CD4-positive, CD25-positive, alpha-beta regulatory T cell (primary cell): ENCODE measurements around the gene NET1. TPM values are rescaled to one million over a fixed set of nuclear protein-coding genes. Genes with fewer than 3 reads are reported as not detected.
A peak's percentile ranks its signal among the peaks of the same experiment; 100 is the strongest.

ENCODE experiments used
- ATAC-seq, 2 donors: fragments of 150-1000 bp; cut with Tn5 transposase; one replicate each; pipeline ENCODE4 v1.10.0; 2021; ENCODE audit warnings: low read depth in 2 of 2, moderate number of reproducible peaks in 2 of 2, moderate library complexity in 1 of 2
- DNase-seq, 3 donors: peaks; one replicate each; pipeline versions ENCODE4 v3.0.0 to v3.0.0-alpha.2; 2012 to 2022; ENCODE audit warnings: mixed read lengths in 1 of 3
- H3K27ac ChIP-seq: one replicate; pipeline ENCODE4 v1.7.0; 2013; ENCODE audit warnings: mild to moderate bottlenecking, low read length; ENCODE audit not compliant: insufficient read depth, poor library complexity, severe bottlenecking
- H3K27me3 ChIP-seq: one replicate; pipeline ENCODE4 v1.7.0; 2013; ENCODE audit warnings: low read length; ENCODE audit not compliant: control insufficient read depth, insufficient read depth
- H3K36me3 ChIP-seq: one replicate; pipeline ENCODE4 v1.7.0; 2013; ENCODE audit warnings: mild to moderate bottlenecking, low read length, moderate library complexity; ENCODE audit not compliant: control insufficient read depth, insufficient read depth
- H3K4me1 ChIP-seq: 2 replicates; pipeline ENCODE4 v1.7.0; 2013; ENCODE audit warnings: mild to moderate bottlenecking, low read length; ENCODE audit not compliant: insufficient read depth, control insufficient read depth, poor library complexity, severe bottlenecking
- H3K4me3 ChIP-seq: one replicate; pipeline ENCODE4 v1.7.0; 2013; ENCODE audit warnings: low read depth, mild to moderate bottlenecking, low read length, moderate library complexity
- H3K9me3 ChIP-seq, 2 experiments: 1 replicate in 1 of 2; 2 replicates in 1 of 2; pipeline ENCODE4 v1.7.0; 2013; ENCODE audit warnings: low read length in 2 of 2, mild to moderate bottlenecking in 1 of 2, moderate library complexity in 1 of 2; ENCODE audit not compliant: control insufficient read depth in 2 of 2
- H3K27ac Mint-ChIP-seq, 3 donors: one replicate each; pipeline ENCODE4 v1.8.0; 2020 to 2022; ENCODE audit warnings: mild to moderate bottlenecking in 3 of 3, mixed read lengths in 3 of 3, moderate library complexity in 2 of 3
- H3K27me3 Mint-ChIP-seq: one replicate; pipeline ENCODE4 v1.8.0; 2022; ENCODE audit warnings: mild to moderate bottlenecking, mixed read lengths
- H3K36me3 Mint-ChIP-seq: one replicate; pipeline ENCODE4 v1.8.0; 2020; ENCODE audit warnings: mixed read lengths
- H3K4me1 Mint-ChIP-seq, 4 donors: one replicate each; pipeline ENCODE4 v1.8.0; 2020 to 2022; ENCODE audit warnings: mixed read lengths in 4 of 4, mild to moderate bottlenecking in 1 of 4
- H3K4me3 Mint-ChIP-seq, 4 donors: one replicate each; pipeline ENCODE4 v1.8.0; 2020 to 2022; ENCODE audit warnings: mild to moderate bottlenecking in 4 of 4, mixed read lengths in 4 of 4, moderate library complexity in 3 of 4
- H3K9me3 Mint-ChIP-seq, 7 donors: one replicate each; pipeline ENCODE4 v1.8.0; 2020 to 2022; ENCODE audit warnings: mixed read lengths in 7 of 7, mild to moderate bottlenecking in 3 of 7, moderate library complexity in 2 of 7
- polyA plus RNA-seq, 4 donors: library from polyadenylated mRNA; unstranded; fragments of 300-500 nt; fragmentation: Illumina TruSeq; gene quantifications; one replicate each; pipeline ENCODE4 v1.2.3, GENCODE V29; 2021
- total RNA-seq: library from RNA; stranded (reverse); gene quantifications from one replicate; pipeline ENCODE4 v1.2.3, GENCODE V29; 2022

NET1 gene
- total and polyA plus RNA-seq, 5 donors from 2014 or later = 11.3 to 27.7 (median 14.9) TPM

DNA sequence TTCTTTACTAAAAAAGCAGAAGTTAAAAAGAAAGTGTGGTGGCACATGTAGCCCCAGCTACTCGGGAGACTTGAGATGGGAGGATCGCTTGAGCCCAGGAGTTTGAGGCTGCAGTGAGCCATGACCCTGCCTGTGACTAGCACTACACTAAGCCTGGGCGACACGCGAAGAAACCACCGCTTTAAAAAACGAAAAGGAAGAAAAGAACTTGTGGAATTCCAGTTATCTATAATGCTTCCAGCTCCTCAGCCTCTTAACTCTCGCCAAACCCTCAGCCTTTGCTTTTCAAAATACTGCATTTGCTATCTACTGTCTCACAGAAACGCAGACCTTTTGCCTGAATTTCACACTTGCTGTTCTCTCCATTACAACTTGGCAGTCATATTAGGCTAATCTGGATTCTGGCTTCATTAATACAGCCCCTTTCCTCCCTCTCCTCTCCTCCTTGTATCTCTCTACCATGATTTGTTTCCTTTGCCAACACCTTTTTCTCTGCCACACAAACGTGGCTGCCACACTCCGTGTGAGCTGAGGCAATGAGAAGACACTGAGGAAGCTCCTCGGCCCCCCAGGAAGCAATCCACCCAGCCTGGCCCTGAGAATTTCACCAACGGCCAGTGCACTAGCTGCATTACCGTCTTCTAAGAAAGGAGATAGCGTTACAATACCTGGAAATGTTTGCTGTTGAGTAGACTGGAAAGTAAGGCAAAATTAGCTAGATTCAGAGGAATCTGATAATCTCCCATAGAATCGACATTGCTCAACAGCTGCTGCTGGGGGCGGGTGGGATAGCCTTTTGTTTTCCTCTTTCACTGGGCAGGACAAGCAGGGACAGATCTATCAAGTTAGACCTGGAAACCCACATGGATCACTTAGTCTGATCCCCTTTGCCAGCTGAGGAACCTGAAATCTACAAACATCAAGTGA is 49.8 kb downstream of the NET1 start:
- no peak for ATAC-seq
- H3K27me3 Mint-ChIP-seq = no peaks in the 10 kb centered on the region
- H3K4me1 Mint-ChIP-seq = peaks cover 2 to 8% (median 4%) of the 10 kb centered on the region in 4 donors
- H3K4me3 ChIP-seq = no peak overlapping the region
- peaks cover 0 to 2% (median 0%) of the 10 kb centered on the region in 7 donors for H3K9me3 Mint-ChIP-seq
- no peaks in the 10 kb centered on the region for H3K27me3 ChIP-seq
- peak overlapping the region in 1 of 3 donors; percentile 50 for H3K27ac Mint-ChIP-seq
- no peaks in the 10 kb centered on the region for H3K36me3 ChIP-seq
- no peaks in the 10 kb centered on the region for H3K9me3 ChIP-seq
- H3K4me1 ChIP-seq = no peaks in the 10 kb centered on the region
- DNase-seq = no peak
- peaks cover 5% of the 10 kb centered on the region for H3K36me3 Mint-ChIP-seq
- no peak overlapping the region for H3K4me3 Mint-ChIP-seq
- no peak overlapping the region for H3K27ac ChIP-seq

DNA sequence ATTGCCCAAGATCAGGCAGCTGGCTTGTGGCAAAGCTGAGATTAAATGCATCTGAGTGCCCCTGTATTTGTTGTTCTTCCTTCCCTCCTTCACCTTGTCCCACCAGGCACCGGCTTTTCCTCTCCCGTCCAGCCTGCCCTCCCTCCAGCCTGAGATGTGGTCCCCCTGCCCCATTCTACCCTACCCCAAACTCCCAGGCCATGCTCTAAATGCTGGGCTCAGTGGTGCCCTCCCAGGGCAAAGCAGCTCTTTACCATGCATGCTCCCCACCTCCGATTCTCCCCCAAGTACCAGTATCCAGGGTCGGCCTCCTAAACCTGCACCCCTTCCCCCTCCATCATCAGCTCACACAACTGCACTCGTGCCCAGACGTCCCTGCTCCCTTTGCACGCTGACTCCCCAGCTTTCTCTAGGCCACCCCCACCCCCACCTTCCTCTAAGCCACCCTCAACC is 50.5 kb downstream of the NET1 start:
- H3K4me3 ChIP-seq = no peak overlapping the region
- ATAC-seq (no peak), DNase-seq (no peak)
- H3K27me3 ChIP-seq = no peaks in the 10 kb centered on the region
- H3K9me3 ChIP-seq = no peaks in the 10 kb centered on the region
- Mint-ChIP-seq H3K27me3 (no peaks in the 10 kb centered on the region), H3K36me3 (peaks cover 2% of the 10 kb centered on the region), H3K4me3 (no peak overlapping the region), H3K4me1 (peaks cover 0 to 5% (median 3%) of the 10 kb centered on the region in 4 donors), H3K9me3 (peaks cover 0 to 2% (median 0%) of the 10 kb centered on the region in 7 donors), H3K27ac (no peak overlapping the region)
- no peaks in the 10 kb centered on the region for H3K36me3 ChIP-seq
- no peaks in the 10 kb centered on the region for H3K4me1 ChIP-seq
- no peak overlapping the region for H3K27ac ChIP-seq

DNA sequence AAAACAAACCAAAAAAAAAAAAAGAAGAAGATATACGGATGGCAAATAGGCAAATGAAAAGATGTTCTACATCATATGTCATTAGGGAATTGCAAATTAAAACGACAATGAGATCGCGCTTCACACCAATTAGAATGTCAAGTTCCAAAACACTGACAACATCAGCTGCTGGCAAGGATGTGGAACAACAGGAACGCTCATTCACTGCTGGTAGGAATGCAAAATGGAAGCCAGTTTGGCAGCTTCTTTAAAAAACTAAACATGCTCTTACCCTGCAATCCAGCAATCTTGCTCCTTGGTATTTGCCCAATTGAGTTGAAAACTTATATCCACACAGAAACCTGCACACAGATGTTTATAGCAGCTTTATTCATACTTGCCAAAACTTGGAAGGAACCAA is 52.2 kb downstream of the NET1 start:
- Mint-ChIP-seq H3K4me3 (no peak overlapping the region), H3K27ac (no peak overlapping the region), H3K27me3 (no peaks in the 10 kb centered on the region), H3K9me3 (peaks cover 0 to 2% (median 0%) of the 10 kb centered on the region in 7 donors), H3K36me3 (no peaks in the 10 kb centered on the region), H3K4me1 (peaks cover 0 to 4% (median 0%) of the 10 kb centered on the region in 4 donors)
- ATAC-seq = no peak
- no peak overlapping the region for H3K27ac ChIP-seq
- no peaks in the 10 kb centered on the region for H3K9me3 ChIP-seq
- H3K4me3 ChIP-seq = no peak overlapping the region
- H3K4me1 ChIP-seq = no peaks in the 10 kb centered on the region
- no peak for DNase-seq
- H3K27me3 ChIP-seq = no peaks in the 10 kb centered on the region
- H3K36me3 ChIP-seq = no peaks in the 10 kb centered on the region

DNA sequence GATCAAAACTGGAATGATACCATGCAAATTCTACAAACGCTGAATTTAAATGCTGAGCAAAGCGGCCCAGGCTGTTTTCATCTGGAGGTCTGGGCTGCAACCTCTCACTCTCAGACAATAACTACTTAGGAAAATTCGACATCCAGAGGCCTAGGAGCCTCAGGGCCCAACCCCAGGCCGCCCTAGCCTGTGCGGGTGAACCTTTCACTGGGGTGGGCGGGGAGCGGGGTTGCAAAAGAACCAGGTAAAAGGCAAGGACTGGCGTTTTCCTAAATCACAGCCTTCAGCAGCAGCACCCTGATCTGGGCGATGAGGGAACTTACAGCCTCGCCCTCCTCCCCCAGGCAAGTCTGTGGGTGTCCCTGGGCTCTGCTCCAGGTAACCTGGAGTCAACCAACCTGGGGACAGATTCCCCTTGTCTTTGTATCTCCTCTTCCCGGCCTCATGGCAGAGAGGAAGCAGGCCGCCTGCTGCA is 53.7 kb downstream of the NET1 start:
- no peak for DNase-seq
- Mint-ChIP-seq H3K4me1 (no peaks in the 10 kb centered on the region), H3K27ac (no peak overlapping the region), H3K36me3 (no peaks in the 10 kb centered on the region), H3K4me3 (no peak overlapping the region), H3K9me3 (peaks cover 0 to 2% (median 0%) of the 10 kb centered on the region in 7 donors), H3K27me3 (no peaks in the 10 kb centered on the region)
- Histone ChIP-seq H3K4me3 (no peak overlapping the region), H3K27ac (no peak overlapping the region), H3K27me3 (no peaks in the 10 kb centered on the region), H3K4me1 (no peaks in the 10 kb centered on the region), H3K9me3 (no peaks in the 10 kb centered on the region), H3K36me3 (no peaks in the 10 kb centered on the region)
- no peak for ATAC-seq

DNA sequence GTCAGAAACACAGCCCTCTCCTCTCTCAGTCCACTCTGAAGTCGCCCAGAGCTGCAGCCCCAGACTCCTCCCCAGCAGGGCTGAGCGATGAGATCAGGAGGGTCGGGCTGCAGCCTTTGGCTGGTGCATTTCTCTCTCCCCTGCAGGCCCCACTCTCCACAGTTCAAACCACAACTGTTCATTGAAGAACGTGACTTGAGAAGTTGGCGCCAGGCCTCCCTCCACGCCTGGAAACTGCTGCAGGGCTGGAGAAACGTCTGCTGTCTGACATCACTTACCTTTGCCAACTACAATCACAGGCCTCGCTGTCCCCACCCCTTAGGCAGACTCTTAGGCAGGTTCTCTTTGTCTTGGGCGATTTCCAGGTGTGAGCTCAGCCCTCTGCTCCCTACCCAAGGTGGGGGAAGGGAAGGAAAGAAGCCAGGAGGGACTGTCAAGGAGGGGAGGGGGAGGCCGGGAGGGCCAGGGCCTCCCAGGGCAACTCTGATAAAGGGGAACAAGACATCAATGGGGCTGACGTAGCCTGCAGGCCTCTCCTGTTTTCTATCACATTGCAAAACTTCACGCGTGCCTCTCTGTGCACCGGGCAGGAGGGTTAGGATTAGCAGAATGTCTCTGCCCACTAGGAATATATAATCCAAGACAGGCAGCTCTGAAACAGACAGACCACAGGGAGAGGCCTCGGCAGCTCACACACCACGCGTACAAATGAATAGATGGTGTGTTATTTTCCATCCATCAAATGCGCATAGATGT is 54.3 kb downstream of the NET1 start:
- Histone ChIP-seq H3K9me3 (no peaks in the 10 kb centered on the region), H3K27ac (no peak overlapping the region), H3K4me1 (no peaks in the 10 kb centered on the region), H3K27me3 (no peaks in the 10 kb centered on the region), H3K36me3 (no peaks in the 10 kb centered on the region), H3K4me3 (no peak overlapping the region)
- Mint-ChIP-seq H3K9me3 (peaks cover 0 to 2% (median 0%) of the 10 kb centered on the region in 7 donors), H3K36me3 (no peaks in the 10 kb centered on the region), H3K27ac (no peak overlapping the region), H3K27me3 (no peaks in the 10 kb centered on the region), H3K4me1 (no peaks in the 10 kb centered on the region), H3K4me3 (peak overlapping the region in 1 of 4 donors; percentile 40)
- ATAC-seq (no peak), DNase-seq (no peak)

DNA sequence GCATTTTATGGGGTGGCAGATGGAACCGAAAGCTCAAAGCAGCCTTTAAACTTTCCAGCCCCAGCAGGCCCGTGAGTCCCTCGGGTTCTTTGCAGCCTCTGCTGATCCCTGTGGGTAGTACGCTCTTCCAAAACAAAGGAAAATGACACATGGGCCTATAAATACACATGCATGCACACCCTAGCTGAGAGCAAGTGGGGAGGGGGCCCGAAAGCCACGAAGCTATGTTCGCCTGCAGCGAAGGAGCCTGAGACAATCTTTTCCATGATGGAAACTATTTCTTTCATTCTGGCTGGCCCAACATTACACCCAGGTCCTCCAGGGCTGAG is 54.8 kb downstream of the NET1 start:
- no peaks in the 10 kb centered on the region for H3K27me3 ChIP-seq
- peaks cover 0 to 2% (median 0%) of the 10 kb centered on the region in 7 donors for H3K9me3 Mint-ChIP-seq
- DNase-seq (no peak), ATAC-seq (no peak)
- no peaks in the 10 kb centered on the region for H3K4me1 Mint-ChIP-seq
- H3K4me3 ChIP-seq = no peak overlapping the region
- no peaks in the 10 kb centered on the region for H3K36me3 Mint-ChIP-seq
- H3K27ac ChIP-seq = no peak overlapping the region
- no peak overlapping the region for H3K27ac Mint-ChIP-seq
- H3K4me1 ChIP-seq = no peaks in the 10 kb centered on the region
- H3K27me3 Mint-ChIP-seq = no peaks in the 10 kb centered on the region
- no peaks in the 10 kb centered on the region for H3K36me3 ChIP-seq
- no peak overlapping the region for H3K4me3 Mint-ChIP-seq
- no peaks in the 10 kb centered on the region for H3K9me3 ChIP-seq

DNA sequence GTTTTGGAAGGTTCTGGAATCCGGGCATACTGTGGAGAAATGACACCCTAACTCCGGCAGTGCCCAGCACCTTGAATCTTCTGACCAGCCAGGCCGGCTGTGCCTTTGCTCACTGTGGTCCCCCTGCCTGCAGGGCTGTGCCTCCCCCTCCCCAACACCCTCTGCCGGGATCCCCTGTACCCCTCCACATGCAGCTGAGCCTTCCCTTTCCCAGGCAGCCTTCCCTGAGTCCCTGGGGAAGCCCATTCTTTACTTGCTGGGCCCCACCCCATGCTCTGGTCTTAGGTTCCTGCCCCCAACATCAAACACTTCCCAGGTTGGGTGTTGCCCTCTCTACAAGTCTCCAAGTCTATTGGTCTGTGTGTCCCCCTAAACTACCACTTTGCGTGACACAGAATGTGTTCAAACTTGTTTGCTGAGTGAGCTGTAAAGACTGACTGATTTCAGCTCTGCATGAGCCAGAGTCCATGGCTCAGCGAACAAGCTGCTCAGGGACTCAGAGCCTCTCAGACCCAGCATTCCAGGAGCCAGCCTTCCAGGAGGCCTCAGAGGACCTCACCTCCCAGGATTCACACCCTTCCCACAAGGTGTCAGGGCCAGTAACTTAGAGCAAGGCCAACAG is 55.4 kb downstream of the NET1 start:
- DNase-seq = no peak
- Mint-ChIP-seq H3K27me3 (no peaks in the 10 kb centered on the region), H3K27ac (no peak overlapping the region), H3K36me3 (no peaks in the 10 kb centered on the region), H3K4me1 (no peaks in the 10 kb centered on the region), H3K4me3 (no peak overlapping the region), H3K9me3 (peaks cover 0 to 2% (median 0%) of the 10 kb centered on the region in 7 donors)
- Histone ChIP-seq H3K9me3 (no peaks in the 10 kb centered on the region), H3K4me1 (no peaks in the 10 kb centered on the region), H3K36me3 (no peaks in the 10 kb centered on the region), H3K4me3 (no peak overlapping the region), H3K27ac (no peak overlapping the region), H3K27me3 (no peaks in the 10 kb centered on the region)
- no peak for ATAC-seq
